ENCODE measurements around the gene ADAMTSL4. TPM values are rescaled to one million over a fixed set of nuclear protein-coding genes. Genes with fewer than 3 reads are reported as not detected.
"Not testable (repeated sequence)": the region's sequence is repeated elsewhere in the genome, so short reads cannot be mapped to it uniquely, and the experiment has no call there.

ADAMTSL4 gene
- total RNA-seq, 1 donor from 2014 or later = 7.4 TPM

DNA sequence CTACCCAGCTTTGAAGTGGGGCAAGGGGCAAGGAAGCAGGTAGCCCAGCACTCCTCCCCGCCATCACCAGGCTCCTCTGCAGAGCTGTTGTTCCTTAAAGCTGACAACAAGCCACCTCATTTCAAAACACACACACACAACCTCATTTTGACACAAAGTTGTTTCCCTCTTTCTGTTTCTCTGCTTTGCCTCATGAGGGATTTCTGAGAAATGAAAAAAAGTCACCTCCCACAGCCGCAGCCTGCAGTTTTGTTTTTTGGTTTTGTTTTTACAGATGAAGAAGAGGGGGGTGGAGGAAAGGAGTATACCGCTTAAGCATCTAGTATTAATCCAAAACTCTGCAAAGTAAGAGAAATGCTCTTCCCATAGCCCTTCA lies 18.1 kb downstream of the ADAMTSL4 start:
- DNase-seq (ENCODE audit: low read depth) = peak; percentile 67

DNA sequence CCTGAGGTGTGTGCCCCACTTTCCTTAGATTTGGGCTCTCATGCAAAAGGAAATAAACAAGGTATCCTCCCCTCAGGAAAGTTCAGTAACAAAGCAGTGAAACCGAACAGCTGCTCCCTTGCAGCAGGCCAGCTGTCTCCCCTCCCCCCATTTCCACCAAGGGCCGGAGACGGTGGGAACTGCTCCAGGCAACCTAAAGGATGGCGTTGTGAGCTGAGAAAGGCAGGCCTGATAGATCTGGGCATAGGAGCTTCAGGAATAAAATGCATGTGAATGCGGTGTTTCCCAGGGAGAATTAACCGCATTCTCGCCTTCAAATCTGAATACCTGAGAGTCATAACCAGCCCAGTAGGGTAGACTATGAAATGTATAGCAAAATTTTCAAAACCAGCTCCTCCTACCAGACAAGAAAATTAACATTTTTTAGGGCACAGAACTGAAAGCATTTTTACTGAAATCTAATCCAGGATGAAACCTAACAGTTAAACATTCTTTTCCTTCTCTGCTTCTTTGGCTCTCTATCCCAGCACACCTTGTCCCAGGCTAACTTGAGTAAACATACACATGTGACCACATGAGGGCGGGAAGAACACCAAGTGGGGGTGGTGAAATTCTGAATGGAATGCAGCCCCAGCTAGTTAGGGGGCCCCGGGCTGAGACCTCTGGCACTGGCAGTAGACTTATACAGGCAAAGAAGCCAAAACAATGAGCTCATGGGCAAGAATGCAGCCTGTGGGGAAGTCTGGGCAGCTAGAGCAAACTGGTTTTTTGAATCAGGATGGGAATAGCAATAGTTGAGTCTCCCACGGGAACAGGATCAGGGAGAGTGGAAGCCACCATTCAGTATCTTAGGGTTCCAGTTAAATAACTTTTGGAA lies 18.7 kb downstream of the ADAMTSL4 start:
- DNase-seq (ENCODE audit: low read depth) = peak; percentile 100

DNA sequence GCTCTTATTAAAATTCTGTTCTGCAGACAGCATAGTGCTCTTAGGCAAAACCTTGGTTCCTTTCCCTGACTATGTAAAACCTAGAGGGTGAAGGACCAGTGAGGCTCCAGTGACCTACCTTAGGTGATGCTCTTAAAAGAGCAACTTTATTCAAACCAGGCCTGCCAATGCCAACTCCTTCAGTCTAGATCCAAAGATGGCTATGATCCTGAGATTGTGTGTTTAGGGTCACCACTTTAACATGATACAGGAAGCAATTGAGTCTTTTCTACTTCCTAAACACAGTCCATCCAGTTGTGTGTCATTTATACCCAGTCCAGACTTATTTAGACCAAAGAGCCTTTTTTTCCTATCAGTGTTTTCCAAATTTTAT lies 19.4 kb downstream of the ADAMTSL4 start:
- DNase-seq (ENCODE audit: low read depth) = no peak

DNA sequence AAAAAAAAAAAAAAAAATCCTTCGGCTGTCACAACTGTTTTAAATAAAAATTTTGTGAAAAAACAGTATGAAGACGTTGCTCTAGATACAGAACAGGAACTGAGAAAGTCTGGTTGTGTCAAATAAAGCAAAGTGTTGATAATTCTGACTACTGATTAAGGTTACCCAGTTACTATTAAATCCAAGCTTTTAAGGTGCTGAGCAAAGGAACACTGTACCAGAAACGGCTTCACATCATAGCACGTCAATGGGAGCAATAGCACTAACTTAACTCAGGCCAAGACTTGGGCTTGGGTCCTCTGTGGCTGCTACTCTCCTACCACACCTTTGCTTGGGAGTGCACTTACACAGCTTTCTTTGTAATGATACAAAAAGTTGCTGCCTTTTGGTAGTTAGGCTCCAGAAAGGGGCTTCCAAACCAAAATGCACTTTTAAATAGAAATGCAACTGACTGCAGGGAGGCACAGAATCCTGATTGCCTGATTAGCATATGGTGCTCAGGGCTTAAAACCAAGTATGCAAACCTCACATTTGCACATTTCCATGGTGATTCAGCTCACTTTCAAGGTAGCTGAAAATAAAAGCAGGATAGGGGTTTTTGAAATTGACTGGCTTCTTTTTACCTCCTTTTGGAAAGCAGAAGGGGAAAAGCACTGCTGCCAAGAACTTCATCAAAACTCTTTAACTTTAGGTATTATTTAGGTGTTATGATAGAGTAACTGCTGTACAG lies 23.9 kb downstream of the ADAMTSL4 start:
- no peak for DNase-seq (ENCODE audit: low read depth)

DNA sequence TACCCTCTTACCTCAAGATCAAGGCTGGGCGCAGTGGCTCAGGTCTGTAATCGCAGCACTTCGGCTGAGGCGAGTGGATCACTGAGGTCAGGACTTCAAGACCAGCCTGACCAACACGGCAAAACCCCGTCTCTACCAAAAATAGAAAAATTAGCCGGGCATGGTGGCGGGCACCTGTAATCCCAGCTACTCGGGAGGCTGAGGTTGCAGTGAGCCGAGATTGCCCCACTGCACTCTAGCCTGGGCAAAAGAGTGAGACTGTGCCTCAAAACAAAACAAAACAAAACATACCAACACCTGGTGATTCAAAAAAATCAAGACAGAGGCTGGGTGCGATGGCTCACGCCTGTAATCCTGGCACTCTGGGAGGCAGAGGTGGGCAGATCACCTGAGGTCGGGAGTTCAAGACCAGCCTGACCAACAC lies 24.5 kb downstream of the ADAMTSL4 start:
- DNase-seq (ENCODE audit: low read depth) = not testable (repeated sequence)

DNA sequence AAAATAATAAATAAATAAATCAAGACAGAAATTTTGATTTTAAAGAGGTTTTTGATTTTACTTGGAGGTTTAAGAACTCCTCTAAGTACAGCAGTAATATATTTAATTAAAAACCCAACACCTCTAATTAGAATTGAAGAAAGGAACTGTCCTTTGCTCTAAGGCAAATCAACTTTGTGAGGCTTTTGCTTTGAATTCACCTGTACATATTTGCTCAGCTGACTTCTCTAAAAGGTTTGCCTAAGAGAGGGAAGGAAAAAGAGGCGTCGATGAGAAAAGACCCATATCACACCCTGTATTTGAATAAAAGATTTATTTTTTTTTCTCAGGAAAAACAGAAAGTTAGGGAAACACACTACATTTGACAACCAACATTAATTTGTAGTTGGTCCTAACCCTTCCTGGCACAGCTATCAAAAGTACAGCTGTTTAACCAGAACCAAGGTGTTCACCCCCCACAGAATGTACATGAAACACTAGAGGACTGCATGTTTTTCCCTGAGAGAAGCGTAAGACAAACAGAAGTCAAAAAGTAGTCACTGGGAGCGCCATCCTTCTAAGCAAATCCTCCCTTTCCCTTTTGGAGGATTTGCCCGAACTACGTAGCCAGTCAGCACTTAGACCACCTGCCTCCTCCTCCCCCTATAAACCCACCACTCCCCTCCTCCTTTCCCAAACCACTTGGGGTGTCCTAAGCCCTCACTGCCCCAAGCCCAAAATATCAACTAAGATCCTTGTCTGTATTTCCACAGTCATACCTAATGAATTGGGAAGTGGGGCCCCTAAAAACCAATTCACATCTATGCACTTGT lies 25.3 kb downstream of the ADAMTSL4 start:
- DNase-seq (ENCODE audit: low read depth) = no peak

DNA sequence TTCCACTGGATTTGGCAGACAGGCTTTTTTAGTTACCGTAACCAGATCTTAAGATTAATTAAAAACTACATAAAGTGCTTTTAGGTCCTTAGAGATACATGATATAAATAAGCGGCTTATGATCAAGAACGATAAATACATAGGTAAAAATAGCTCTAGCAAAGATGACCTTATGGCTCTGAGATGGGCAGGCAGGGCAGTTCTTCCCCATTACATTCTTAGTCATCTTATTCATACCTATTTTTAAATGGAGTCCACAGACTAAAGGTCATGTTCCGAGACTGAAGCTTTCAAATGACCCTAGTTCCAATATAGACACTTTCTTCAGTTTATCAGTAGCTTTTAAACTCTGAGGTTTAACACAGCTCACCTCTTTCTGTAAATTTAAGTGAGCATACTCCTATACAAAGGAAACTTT lies 25.9 kb downstream of the ADAMTSL4 start:
- DNase-seq (ENCODE audit: low read depth) = no peak

DNA sequence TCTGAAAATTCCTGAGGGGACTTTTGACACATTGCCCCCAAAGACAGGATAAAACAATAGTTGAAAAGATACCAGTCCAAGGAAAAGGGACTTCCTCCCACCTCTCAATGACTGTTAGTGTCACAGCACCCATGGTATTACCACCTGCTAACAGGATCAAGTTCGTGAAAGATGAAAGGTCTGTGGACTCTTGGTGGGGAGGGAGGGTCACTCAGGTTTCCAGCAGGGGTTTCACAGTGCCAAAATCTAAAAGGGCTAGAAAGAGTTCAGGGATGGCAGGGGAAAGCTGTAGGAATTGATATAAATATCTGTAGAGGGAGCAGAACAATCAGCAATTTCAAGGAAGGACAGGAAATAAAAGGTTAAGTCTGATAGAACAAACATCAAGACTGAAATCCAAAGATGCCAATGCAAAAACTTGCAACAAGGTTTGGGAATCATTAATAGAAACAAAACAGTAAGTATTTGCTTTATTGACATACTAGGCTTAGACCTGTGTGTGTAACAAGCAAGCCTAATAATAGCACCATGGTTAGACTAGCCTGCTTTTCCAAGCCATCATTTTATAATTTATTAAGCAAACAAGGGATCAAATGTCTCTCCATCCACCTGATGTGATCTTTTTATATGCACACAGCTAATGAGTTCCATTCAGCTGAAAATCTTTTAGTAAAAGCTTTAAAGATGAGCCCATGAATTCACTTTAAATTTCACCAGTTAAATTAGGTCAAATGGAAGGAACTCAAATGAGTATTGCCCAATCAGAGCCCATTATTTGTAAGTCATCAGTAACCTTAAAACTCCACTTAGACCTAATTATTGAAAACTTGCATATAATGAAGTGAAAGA lies 26.5 kb downstream of the ADAMTSL4 start:
- DNase-seq (ENCODE audit: low read depth) = no peak

DNA sequence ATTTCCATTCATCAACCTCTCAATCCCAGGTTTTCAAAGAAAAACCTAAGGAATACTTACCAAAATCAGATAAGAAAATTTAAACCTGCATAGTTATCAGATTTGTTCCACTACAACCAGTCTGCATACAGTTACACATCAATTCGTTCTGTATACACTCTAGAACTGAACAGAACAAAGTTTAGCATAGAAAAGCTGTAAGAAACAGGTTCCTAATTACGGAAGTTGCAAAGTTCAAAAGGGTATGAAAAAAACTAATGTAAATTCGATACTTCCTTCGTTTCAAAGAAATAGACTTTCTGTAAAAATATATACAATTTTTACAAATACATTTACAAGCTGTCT lies 27.1 kb downstream of the ADAMTSL4 start:
- DNase-seq (ENCODE audit: low read depth) = no peak

DNA sequence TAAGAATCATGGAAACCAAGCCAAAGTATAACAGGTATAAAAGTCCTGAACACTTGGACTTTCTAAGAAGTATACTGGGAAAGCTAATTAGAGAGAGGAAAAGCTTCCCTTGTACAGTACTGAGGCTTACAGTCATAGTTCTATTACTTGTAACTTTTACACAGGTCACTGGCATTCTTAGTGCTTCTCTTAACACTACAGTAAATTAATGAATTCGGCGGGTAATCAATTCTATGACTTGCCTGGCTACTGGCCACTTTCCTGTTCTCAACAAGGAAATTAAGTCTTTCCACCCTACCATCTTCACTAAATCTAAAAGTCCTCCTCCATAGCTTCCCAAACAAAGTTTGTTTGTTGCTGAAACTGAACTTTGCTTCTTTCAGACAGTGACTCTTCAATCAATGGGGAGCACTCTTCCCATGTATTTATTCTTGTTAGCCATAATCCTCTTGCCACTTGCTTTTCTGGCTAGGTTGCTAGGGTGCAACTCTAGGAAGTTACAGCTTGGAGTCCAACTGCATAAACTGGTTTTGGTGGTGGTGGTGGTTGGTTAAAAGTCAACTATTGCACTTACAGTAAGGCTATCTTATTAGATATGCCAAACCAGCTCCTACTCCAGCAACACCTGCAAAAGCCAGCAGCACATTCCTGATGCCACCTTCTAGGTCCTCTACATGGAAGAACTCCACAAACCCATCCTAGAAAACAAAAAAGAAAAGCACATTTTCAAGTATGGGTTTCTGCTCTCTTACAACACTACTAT lies 27.8 kb downstream of the ADAMTSL4 start:
- no peak for DNase-seq (ENCODE audit: low read depth)

DNA sequence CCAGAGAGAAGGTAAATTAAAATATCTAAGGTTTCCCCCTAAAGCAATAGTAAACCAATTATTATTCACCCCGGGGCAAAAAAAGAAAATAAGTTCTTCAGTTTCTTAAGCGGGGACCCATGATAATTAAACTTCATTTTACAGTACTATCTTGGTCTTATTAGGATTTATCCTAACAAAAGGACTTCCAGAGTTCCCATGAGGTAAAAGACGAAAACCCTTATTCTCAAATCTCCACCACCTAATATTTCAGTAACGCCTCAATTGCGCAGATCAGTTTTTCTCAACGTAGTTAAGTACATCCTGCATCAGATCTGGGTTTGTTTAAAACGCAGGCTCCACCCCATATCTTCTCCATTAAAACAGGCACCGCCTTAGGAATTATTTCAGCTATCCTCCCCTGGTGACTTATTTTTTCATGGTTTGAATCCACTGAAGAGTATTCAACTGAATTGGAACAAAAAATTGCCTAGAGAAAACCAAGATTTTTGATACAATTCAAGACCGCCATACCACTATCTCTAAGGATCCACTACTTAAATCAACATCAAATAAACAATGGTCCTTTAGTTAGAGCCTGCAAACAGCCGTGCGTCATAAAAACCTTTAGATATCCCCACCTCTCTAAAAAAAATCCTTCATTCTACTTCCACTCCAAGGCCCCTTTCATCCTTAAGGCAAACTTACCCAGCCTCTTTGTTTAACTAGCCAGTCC lies 28.5 kb downstream of the ADAMTSL4 start:
- no peak for DNase-seq (ENCODE audit: low read depth)

DNA sequence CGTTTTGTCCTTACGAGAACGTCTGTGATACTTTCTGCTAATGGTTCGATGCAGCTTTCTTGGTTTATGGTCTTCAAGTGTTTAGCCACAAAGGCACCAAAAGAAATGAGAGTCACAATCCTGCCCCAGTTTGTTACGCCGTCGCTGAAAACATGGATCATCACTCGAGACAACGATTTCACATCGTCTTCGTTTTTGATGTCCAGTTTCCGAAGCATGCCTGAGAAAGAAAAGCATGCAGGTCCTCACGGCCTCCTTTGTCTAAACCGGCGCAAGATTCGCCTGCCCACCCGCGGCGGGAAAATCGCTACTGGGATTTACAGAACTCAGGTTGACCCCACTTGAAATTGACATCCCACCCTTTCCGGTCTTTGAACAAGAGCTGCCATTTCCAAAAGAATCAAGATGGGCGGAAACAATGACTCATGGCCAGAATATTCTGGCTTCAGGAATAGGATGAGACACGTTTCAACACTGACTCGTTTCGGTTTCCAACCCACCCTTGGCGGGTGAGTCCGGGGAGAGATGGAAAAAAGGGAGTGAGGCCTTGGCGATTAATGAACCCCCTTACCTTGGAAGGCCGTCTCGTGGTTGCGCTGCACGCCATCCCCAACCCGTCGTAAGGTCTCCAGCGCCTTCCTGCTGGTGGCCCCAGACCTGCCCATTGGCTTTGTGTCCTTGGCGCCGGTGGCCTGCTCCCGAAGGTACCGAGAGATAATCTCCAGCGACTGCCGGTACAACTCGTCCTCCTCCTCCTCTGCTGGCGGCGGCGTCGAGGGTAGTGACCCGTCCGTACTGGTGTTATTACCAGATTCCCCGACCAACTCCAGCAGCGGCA lies 29.3 kb downstream of the ADAMTSL4 start:
- peak; percentile 73 for DNase-seq (ENCODE audit: low read depth)

DNA sequence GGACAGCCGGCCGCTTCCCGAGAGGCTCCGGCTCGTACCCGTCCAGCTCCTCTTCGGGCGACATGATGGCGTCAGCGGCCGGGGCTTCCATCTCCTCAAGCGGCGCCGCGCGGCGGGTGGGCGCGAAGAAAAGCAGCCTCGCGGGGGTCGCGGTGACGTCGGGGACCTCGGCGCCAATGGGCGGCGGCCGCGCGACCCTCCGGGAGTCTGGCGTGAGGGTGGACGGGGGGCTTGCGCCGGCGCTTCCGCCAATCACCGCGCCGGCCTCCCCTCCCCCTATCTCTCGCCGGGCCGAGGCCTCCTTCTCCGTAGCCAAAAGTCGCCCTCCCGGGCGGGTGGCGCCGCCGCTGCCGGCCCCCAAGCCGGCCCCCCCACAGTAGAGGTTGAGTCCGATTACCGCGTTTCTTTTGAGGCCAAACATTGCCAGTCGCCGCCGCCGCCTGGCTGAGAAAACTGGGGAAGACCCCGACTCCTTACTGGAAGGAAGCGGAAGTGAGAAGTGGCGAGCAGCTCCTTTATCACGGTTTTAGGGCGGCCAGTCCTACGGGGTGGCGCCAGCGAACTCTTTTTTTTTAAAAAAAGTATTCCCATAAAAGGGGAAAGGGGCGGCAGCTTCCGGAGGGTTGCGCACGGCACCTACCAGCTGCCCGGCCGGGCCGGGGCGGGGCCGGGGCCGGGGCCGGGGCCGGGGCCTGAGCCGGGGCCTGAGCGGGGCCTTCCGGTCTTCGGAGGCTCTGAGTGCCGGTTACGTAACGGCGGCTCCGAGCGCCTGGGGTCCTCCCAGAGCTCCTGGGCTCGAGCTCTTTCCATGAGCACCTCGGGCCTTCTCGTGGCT lies 30.1 kb downstream of the ADAMTSL4 start, which contains the start of gene MCL1:
MCL1 (minus strand) TSS at position 501 of the 835 bp plus-strand sequence; CDS start at position 421, 80 bp downstream.
- peak; percentile 90 for DNase-seq (ENCODE audit: low read depth)

DNA sequence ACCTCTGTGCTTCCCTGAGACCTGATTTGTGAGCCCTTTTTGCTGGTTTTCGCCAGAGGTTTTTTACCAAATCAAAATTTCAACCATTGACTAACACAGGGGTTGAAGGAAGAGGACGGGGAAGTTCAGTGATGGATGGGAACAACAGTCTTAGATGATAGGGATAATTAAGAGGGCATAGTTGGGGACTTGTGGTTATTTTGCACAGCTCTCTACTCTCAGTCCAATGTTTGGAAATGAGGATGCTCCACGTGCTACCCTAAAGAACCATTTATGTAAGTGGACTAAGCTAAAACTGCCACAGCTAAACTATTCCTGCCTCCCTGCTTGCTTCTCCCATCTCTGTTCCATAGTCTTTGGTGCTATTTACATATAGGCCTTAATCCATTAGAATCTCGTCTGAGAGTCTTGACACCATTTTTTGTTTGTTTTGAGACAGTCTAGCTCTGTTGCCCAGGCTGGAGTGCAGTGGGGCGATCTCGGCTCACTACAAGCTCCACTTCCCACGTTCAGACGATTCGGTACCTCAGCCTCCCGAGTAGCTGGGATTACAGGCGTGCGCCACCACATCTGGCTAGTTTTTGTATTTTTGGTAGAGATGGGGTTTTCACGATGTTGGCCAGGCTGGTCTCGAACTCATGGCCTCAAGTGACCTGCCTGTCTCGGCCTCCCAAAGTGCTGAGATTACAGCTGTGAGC lies 30.9 kb downstream of the ADAMTSL4 start:
- DNase-seq (ENCODE audit: low read depth) = no peak

DNA sequence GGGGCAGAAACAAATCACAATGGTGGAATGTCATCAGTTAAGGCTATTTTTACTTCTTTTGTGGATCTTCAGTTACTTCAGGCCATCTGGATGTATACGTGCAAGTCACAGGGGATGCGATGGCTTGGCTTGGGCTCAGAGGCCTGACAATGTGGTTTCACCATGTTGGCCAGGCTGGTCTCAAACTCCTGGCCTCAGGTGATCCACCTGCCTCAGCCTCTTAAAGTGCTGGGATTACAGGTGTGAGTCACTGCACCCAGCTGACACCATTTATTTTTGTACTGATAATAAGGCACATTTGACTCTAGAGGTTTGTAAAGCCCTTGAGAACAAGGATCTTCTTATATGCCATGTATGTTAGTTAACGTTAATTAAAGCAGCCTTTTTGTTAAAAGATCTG lies 31.8 kb downstream of the ADAMTSL4 start:
- DNase-seq (ENCODE audit: low read depth) = not testable (repeated sequence)

DNA sequence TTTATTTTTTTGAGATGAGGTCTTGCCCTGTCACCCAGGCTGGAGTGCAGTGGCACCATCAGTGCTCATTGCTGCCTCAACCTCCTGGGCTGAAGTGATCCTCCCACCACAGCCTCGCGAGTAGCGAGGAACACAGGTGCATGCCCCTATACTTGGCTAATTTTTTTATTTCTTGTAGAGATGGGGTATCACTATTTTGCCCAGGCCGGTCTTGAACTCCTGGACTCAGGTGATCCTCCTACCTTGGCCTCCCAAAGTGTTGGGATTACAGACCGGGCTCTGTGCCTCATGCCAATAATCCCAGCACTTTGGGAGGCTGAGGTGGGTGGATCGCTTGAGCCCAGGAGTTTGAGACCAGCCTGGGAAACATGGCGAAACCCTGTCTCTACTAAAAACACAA lies 32.2 kb downstream of the ADAMTSL4 start:
- DNase-seq (ENCODE audit: low read depth) = not testable (repeated sequence)

DNA sequence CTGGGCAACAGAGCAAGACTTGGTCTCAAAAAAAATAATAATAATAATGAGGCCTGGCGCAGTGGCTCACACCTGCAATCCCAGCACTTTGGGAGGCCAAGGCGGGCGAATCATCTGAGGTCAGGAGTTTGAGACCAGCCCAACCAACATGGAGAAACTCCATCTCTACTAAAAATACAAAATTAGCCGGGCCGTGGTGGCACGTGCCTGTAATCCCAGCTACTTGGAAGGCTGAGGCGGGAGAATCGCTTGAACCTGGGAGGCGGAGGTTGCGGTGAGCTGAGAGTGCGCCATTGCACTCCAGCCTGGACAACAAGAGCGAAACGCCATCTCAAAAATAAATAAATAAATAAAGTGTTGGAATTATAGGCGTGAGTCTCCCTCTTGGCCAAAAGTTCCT lies 32.8 kb downstream of the ADAMTSL4 start:
- not testable (repeated sequence) for DNase-seq (ENCODE audit: low read depth)

Measured in renal cortical epithelial cell (primary cell).